Measurements from ENCODE around the gene SETBP1.

Gene SETBP1

GRCh38 chr18:44680273-44681075 is at the start of gene SETBP1:
Gene SETBP1 (plus strand): TSS chr18:44680888. CDS start chr18:44701347, 20,459 bp downstream.
- DNase-seq (ENCODE audit: extremely low read depth in 1 of 2, low read depth in 1 of 2), result peak in 1 of 2 donors; percentile 31

- DNase-seq (ENCODE audit: extremely low read depth in 1 of 2, low read depth in 1 of 2), result no peak
Measured at GRCh38 chr18:44632469-44633145, 48.1 kb upstream of the SETBP1 start.

GRCh38 chr18:44635546-44635945 is 45.1 kb upstream of the SETBP1 start:
- no peak for DNase-seq (ENCODE audit: extremely low read depth in 1 of 2, low read depth in 1 of 2)

- DNase-seq (ENCODE audit: extremely low read depth in 1 of 2, low read depth in 1 of 2), result no peak
Measured at GRCh38 chr18:44636241-44636640, 44.4 kb upstream of the SETBP1 start.

GRCh38 chr18:44637210-44638033 is 43.3 kb upstream of the SETBP1 start:
- peak in 1 of 2 donors; percentile 9 for DNase-seq (ENCODE audit: extremely low read depth in 1 of 2, low read depth in 1 of 2)

- DNase-seq (ENCODE audit: extremely low read depth in 1 of 2, low read depth in 1 of 2), result no peak
Measured at GRCh38 chr18:44638034-44638540, 42.6 kb upstream of the SETBP1 start.

GRCh38 chr18:44638811-44639210 is 41.9 kb upstream of the SETBP1 start:
- DNase-seq (ENCODE audit: extremely low read depth in 1 of 2, low read depth in 1 of 2), result no peak

- no peak for DNase-seq (ENCODE audit: extremely low read depth in 1 of 2, low read depth in 1 of 2)
Measured at GRCh38 chr18:44643004-44643403, 37.7 kb upstream of the SETBP1 start.

GRCh38 chr18:44651478-44651877 is 29.2 kb upstream of the SETBP1 start:
- DNase-seq (ENCODE audit: extremely low read depth in 1 of 2, low read depth in 1 of 2), result no peak

GRCh38 chr18:44651918-44652572 is 28.6 kb upstream of the SETBP1 start:
- DNase-seq (ENCODE audit: extremely low read depth in 1 of 2, low read depth in 1 of 2), result no peak

GRCh38 chr18:44652722-44653121 is 28.0 kb upstream of the SETBP1 start:
- no peak for DNase-seq (ENCODE audit: extremely low read depth in 1 of 2, low read depth in 1 of 2)

- no peak for DNase-seq (ENCODE audit: extremely low read depth in 1 of 2, low read depth in 1 of 2)
Measured at GRCh38 chr18:44654573-44654972, 26.1 kb upstream of the SETBP1 start.

GRCh38 chr18:44655435-44655834 is 25.3 kb upstream of the SETBP1 start:
- DNase-seq (ENCODE audit: extremely low read depth in 1 of 2, low read depth in 1 of 2), result no peak

- no peak for DNase-seq (ENCODE audit: extremely low read depth in 1 of 2, low read depth in 1 of 2)
Measured at GRCh38 chr18:44659771-44660170, 20.9 kb upstream of the SETBP1 start.

- no peak for DNase-seq (ENCODE audit: extremely low read depth in 1 of 2, low read depth in 1 of 2)
Measured at GRCh38 chr18:44668270-44668975, 12.3 kb upstream of the SETBP1 start.

- DNase-seq (ENCODE audit: extremely low read depth in 1 of 2, low read depth in 1 of 2), result no peak
Measured at GRCh38 chr18:44671914-44672313, 8.8 kb upstream of the SETBP1 start.

- DNase-seq (ENCODE audit: extremely low read depth in 1 of 2, low read depth in 1 of 2), result no peak
Measured at GRCh38 chr18:44672506-44672905, 8.2 kb upstream of the SETBP1 start.

GRCh38 chr18:44673256-44673880 is 7.3 kb upstream of the SETBP1 start:
- no peak for DNase-seq (ENCODE audit: extremely low read depth in 1 of 2, low read depth in 1 of 2)

GRCh38 chr18:44677933-44678332 is 2.8 kb upstream of the SETBP1 start:
- no peak for DNase-seq (ENCODE audit: extremely low read depth in 1 of 2, low read depth in 1 of 2)

GRCh38 chr18:44678725-44679055 is 2.0 kb upstream of the SETBP1 start:
- no peak for DNase-seq (ENCODE audit: extremely low read depth in 1 of 2, low read depth in 1 of 2)

Data from stimulated activated CD8-positive, alpha-beta memory T cell treated with anti-CD3 and anti-CD28 coated beads, Interleukin-7, amount 100 ng/mL, for 48 hours (primary cell).